Suppressor macrophage treated with lipopolysaccharide for 1 hour (primary cell): ENCODE results near the gene MCOLN1.

Source experiments
- DNase-seq, 3 donors: peaks; one replicate each; pipeline ENCODE4 v3.0.0-alpha.2; 2020 to 2022

The MCOLN1 gene

GRCh38 chr19:7522072-7522922 is at the start of gene MCOLN1:
Gene MCOLN1 (plus strand): TSS chr19:7522624. CDS start chr19:7522751, 127 bp downstream.
- peak; percentile 99 to 100 (median 100) for DNase-seq

GRCh38 chr19:7475665-7476064 is 46.8 kb upstream of the MCOLN1 start:
- no peak for DNase-seq

- DNase-seq = no peak
Observed at GRCh38 chr19:7476241-7476640, 46.2 kb upstream of the MCOLN1 start.

GRCh38 chr19:7476777-7477494 is 45.5 kb upstream of the MCOLN1 start:
- DNase-seq = no peak

GRCh38 chr19:7477758-7478157 is 44.7 kb upstream of the MCOLN1 start:
- no peak for DNase-seq

GRCh38 chr19:7478173-7478842 is 44.1 kb upstream of the MCOLN1 start:
- DNase-seq = no peak

- no peak for DNase-seq
Observed at GRCh38 chr19:7478843-7479227, 43.6 kb upstream of the MCOLN1 start.

- no peak for DNase-seq
Observed at GRCh38 chr19:7480222-7480969, 42.0 kb upstream of the MCOLN1 start.

- DNase-seq = peak; percentile 64 to 69 (median 64)
Observed at GRCh38 chr19:7480970-7481255, 41.5 kb upstream of the MCOLN1 start.

GRCh38 chr19:7482584-7483439 is 39.6 kb upstream of the MCOLN1 start:
- no peak for DNase-seq

GRCh38 chr19:7483720-7484201 is 38.7 kb upstream of the MCOLN1 start:
- no peak for DNase-seq

- no peak for DNase-seq
Observed at GRCh38 chr19:7486923-7487322, 35.5 kb upstream of the MCOLN1 start.

- DNase-seq = peak; percentile 89 to 96 (median 93)
Observed at GRCh38 chr19:7488736-7489353, 33.6 kb upstream of the MCOLN1 start, which contains the start of gene PEX11G. Gene PEX11G (minus strand): TSS chr19:7489035. CDS start chr19:7489010, 25 bp downstream.

- no peak for DNase-seq
Observed at GRCh38 chr19:7489609-7490044, 32.8 kb upstream of the MCOLN1 start.

GRCh38 chr19:7492142-7492541 is 30.3 kb upstream of the MCOLN1 start:
- DNase-seq = peak; percentile 87 to 97 (median 95)

- peak in 1 of 3 donors; percentile 32 for DNase-seq
Observed at GRCh38 chr19:7492558-7492957, 29.9 kb upstream of the MCOLN1 start.

GRCh38 chr19:7494416-7495098 is 27.9 kb upstream of the MCOLN1 start:
- no peak for DNase-seq

- DNase-seq = peak in 2 of 3 donors; percentile 46 to 51
Observed at GRCh38 chr19:7497292-7497691, 25.1 kb upstream of the MCOLN1 start.

- DNase-seq = peak; percentile 30 to 52 (median 32)
Observed at GRCh38 chr19:7500811-7501450, 21.5 kb upstream of the MCOLN1 start.

- DNase-seq = no peak
Observed at GRCh38 chr19:7502552-7502951, 19.9 kb upstream of the MCOLN1 start.
